HG03571 (cell line): ENCODE results near the gene PPIL6.

Source experiments
- ATAC-seq: cut with Tn5 transposase; IDR thresholded peaks from one replicate; pipeline ENCODE4 v1.9.1; 2021; ENCODE audit not compliant: unreplicated experiment

The PPIL6 gene

GRCh38 chr6:109449795-109450673 is 9.6 kb upstream of the PPIL6 start:
- ATAC-seq, result no peak

DNA sequence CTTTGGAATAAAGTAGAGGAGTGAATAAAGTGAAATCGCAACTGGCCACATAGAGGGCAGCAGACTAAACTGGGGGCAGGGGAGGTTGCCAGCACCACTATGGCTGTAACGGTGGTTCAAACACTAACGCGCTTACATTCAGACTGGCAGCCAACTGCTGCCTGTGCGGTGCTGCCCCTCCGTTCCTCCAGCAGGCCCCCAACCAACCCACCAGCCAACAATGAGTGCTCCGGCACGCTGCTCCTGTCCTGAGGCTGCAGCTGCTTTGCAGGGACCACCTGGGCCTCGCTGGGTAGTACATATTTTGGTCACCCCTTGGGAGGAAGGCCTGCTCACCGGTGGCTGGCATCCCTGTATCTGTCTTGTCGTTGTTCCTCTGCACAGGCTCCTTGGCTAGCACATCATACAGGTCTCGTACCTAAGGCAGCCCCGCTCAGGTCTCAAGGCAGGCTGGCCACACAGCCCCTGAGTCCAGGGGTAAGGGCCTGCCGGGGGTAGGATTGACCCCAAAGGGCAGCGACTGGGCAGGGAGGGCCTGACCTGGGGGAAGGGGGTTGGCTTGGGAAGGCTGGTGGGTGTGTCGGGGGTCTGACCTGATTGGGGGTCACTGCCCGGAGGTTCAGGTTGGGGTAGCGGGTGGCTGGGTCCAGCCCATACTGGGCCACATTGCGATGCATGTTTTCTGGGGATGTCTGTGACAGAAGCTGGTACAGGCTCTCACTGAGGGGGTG is 8.8 kb upstream of the PPIL6 start:
- no peak for ATAC-seq

- ATAC-seq, result no peak
Measured at GRCh38 chr6:109448615-109449014, 8.2 kb upstream of the PPIL6 start.

GRCh38 chr6:109447878-109448555 is 7.6 kb upstream of the PPIL6 start:
- no peak for ATAC-seq

- ATAC-seq, result no peak
Measured at GRCh38 chr6:109447087-109447486, 6.7 kb upstream of the PPIL6 start.

- no peak for ATAC-seq
Measured at GRCh38 chr6:109446541-109446940, 6.1 kb upstream of the PPIL6 start.

- no peak for ATAC-seq
Measured at GRCh38 chr6:109446072-109446471, 5.6 kb upstream of the PPIL6 start.

- no peak for ATAC-seq
Measured at GRCh38 chr6:109445382-109445781, 5.0 kb upstream of the PPIL6 start.

DNA sequence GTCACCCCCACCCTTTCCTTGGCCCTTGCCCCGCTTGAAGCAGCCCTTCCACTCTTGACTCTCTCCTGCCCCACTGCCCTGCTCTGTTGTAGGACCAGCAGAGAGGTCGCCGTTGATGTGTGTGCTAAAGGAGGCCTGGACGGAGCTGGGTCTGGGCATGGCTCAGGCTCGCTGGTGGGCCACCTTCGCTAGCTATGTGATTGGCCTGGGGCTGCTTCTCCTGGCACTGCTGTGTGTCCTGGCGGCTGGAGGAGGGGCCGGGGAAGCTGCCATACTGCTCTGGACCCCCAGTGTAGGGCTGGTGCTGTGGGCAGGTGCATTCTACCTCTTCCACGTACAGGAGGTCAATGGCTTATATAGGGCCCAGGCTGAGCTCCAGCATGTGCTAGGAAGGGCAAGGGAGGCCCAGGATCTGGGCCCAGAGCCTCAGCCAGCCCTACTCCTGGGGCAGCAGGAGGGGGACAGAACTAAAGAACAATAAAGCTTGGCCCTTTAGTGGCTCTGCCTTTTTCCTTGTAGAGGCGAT is 3.1 kb upstream of the PPIL6 start:
- ATAC-seq, result no peak

DNA sequence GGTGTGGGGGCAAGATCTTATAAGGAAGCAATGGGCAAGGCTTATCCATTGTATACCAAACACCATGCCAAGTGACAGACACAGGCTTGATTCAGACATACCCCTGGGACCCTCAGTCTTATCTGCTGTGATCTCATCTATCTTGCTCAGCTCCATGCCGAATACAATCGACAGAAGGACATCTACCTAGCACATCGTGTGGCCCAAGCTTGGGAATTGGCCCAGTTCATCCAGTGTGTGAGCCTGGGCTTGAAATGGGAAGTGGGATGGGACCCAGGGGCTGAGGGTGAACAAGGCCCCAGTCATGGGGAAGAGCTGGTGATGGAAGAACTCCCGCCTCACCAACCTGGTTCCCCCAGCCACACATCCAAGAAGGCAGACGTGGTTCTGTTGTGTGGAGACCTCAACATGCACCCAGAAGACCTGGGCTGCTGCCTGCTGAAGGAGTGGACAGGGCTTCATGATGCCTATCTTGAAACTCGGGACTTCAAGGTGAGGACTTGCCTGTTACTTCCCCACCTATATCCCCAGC is 2.0 kb upstream of the PPIL6 start:
- no peak for ATAC-seq

DNA sequence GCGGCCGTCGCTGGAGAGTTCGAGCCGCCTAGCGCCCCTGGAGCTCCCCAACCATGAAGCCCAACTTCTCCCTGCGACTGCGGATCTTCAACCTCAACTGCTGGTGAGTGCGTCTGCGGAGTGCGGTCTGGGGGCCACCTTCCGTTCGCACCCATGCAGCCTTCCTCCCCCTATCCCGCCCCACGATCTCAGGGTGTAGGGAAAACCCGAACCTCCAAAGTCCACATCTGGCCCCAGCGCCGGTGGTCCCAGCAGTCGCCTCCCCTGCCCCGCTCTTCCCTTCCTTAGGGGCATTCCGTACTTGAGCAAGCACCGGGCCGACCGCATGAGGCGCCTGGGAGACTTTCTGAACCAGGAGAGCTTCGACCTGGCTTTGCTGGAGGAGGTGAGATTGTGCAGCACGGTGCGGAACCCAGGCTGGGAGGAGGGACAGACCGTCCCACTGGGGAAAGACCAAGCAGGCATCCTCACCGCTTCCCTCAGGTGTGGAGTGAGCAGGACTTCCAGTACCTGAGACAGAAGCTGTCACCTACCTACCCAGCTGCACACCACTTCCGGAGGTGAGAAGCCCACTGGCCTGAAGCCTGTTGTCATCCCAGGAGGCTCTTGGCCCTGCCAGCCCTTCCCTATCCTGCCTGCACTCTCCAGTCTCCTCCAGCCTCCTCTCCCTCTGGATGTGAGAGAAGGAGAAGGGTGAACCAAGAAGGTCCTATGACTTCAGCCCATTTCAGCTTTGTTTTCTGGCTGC is 815 bp upstream of the PPIL6 start:
- ATAC-seq, result peak; percentile 10

- no peak for ATAC-seq
Measured at GRCh38 chr6:109436041-109436440, 4.4 kb downstream of the PPIL6 start.

- no peak for ATAC-seq
Measured at GRCh38 chr6:109434456-109434855, 6.0 kb downstream of the PPIL6 start.

GRCh38 chr6:109429496-109429895 is 10.9 kb downstream of the PPIL6 start:
- no peak for ATAC-seq

DNA sequence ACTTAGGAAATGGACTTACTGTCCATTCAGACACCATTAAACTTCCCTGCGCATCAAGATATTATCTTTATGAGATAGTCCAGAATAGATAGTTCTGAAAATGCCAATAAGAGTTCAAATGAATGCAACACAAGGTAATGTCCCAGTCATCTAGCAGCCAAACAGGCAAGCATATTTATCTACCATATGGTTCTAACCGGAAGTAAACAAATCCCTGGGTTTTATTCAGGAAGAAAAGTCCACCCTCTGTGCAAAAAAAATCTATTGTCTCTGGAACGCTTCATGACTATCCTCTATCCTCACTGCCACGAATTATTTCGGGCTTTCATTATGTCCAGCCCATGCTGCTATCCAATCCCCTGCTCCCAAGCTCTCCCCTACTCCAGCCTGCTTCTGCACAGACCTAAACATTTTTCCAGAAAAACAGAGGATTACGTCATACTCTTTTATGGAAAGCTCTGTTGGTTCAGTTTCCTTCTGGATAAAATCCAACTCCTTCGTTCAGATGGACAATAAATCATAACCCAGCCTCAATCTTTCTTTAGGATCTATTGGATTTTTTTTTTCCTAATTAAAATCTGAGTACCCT is 11.4 kb downstream of the PPIL6 start:
- no peak for ATAC-seq

DNA sequence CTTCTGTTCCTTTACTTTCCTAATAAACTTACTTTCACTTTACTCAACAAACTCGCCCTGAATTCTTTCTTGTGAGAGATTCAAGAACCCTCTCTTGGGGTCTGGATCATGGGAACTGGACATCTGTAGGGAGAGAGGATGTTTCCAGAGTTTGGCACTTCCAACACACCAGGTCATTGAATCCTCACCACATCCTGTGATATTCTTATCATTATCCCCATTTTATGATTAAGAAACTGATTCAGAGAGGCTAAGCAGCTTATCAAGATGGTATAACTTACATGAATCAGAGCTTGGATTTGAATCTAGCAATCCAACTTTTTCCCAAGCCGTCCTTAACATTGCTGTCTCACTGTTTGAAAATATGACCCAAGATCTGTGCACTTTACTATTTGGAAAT is 15.5 kb downstream of the PPIL6 start:
- ATAC-seq, result no peak

DNA sequence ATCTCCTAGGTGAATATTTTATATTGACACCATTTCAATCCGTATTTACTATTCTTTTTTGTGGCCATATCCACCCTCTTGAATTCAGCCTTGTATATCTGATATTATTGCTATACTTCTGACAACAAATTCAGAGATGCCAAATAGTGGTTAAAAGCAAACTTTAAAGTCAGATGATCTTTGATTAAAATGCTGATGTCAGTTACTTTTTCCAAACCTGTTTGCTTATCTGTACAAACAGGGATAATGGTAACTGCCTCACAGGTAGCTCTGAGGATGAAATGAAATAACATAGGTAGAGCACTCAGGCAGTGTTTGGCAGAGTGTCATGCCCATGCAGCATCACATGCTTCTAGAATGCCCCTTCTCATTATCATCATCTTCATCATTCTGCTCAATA is 19.2 kb downstream of the PPIL6 start:
- no peak for ATAC-seq

DNA sequence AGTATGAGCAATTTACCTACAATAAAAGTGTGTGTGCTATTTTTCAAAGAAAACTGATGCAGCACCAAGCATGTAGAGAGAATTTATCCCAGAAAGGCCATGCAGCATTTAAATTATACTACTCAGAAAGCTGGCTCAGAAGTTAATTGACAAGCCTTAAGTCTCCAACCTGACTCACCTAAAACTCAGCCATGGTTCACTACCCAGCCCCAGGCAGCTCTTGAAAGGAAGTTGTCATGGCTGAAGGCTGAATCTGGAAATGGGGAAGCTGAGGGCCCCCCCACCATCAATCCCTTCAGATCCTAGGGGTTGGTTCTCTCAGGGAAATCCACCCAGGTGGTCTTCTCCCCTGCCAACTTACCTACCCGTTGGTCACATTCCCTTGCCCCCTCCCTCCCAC is 19.7 kb downstream of the PPIL6 start:
- no peak for ATAC-seq

GRCh38 chr6:109417646-109418045 is 22.8 kb downstream of the PPIL6 start:
- no peak for ATAC-seq

DNA sequence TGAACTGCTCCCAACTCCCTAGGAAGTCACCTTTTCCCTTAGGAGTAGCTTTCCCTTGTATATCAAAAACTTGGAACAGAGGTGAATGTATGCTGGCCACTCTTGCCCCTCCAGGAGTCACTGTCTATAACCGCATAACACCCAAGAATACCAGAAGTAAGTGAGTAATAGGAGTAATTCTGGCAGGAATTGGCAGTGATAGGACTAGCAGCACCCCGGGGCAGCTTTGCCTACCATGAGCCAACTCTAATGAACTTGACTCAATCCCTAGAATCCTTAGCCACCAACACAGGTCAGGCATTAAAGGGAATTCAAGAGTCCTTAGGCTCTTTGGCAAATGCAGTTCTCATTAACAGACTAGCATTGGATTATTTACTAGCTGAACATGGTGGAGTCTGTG is 29.4 kb downstream of the PPIL6 start:
- ATAC-seq, result no peak
